Measurements from ENCODE around the gene BABAM2.

The BABAM2 gene

GRCh38 chr2:28134857-28135256 lies 244.3 kb downstream of the BABAM2 start:
- no peak for DNase-seq

- DNase-seq, result no peak
These were observed 244.8 kb downstream of the BABAM2 start for GRCh38 chr2:28135324-28135723.

GRCh38 chr2:28135799-28136198 lies 245.3 kb downstream of the BABAM2 start:
- no peak for DNase-seq

- DNase-seq, result no peak
These were observed 246.0 kb downstream of the BABAM2 start for GRCh38 chr2:28136556-28136955.

GRCh38 chr2:28137221-28137620 lies 246.7 kb downstream of the BABAM2 start:
- DNase-seq, result no peak

- DNase-seq, result no peak
These were observed 251.9 kb downstream of the BABAM2 start for GRCh38 chr2:28142386-28142785.

GRCh38 chr2:28148000-28148399 lies 257.5 kb downstream of the BABAM2 start:
- no peak for DNase-seq

- DNase-seq, result no peak
These were observed 258.0 kb downstream of the BABAM2 start for GRCh38 chr2:28148566-28148965.

GRCh38 chr2:28150236-28150915 lies 259.8 kb downstream of the BABAM2 start:
- DNase-seq, result no peak

- no peak for DNase-seq
These were observed 260.5 kb downstream of the BABAM2 start for GRCh38 chr2:28150994-28151393.

- no peak for DNase-seq
These were observed 262.2 kb downstream of the BABAM2 start for GRCh38 chr2:28152585-28153280.

- DNase-seq, result no peak
These were observed 263.3 kb downstream of the BABAM2 start for GRCh38 chr2:28153851-28154250.

- DNase-seq, result no peak
These were observed 264.6 kb downstream of the BABAM2 start for GRCh38 chr2:28155086-28155485.

- DNase-seq, result no peak
These were observed 265.1 kb downstream of the BABAM2 start for GRCh38 chr2:28155627-28156026.

GRCh38 chr2:28158791-28159190 lies 268.3 kb downstream of the BABAM2 start:
- no peak for DNase-seq

GRCh38 chr2:28160986-28161425 lies 270.5 kb downstream of the BABAM2 start:
- no peak for DNase-seq

- DNase-seq, result no peak
These were observed 270.9 kb downstream of the BABAM2 start for GRCh38 chr2:28161466-28161865.

- no peak for DNase-seq
These were observed 272.0 kb downstream of the BABAM2 start for GRCh38 chr2:28162564-28162963.

- DNase-seq, result no peak
These were observed 272.5 kb downstream of the BABAM2 start for GRCh38 chr2:28163028-28163427.

- no peak for DNase-seq
These were observed 273.2 kb downstream of the BABAM2 start for GRCh38 chr2:28163627-28164279.

- no peak for DNase-seq
These were observed 273.8 kb downstream of the BABAM2 start for GRCh38 chr2:28164280-28164801.

- DNase-seq, result no peak
These were observed 274.6 kb downstream of the BABAM2 start for GRCh38 chr2:28165087-28165635.

- DNase-seq, result no peak
These were observed 276.4 kb downstream of the BABAM2 start for GRCh38 chr2:28166956-28167355.

- DNase-seq, result no peak
These were observed 277.8 kb downstream of the BABAM2 start for GRCh38 chr2:28168376-28168775.

Measured in activated CD4-positive, alpha-beta T cell treated with anti-CD3 and anti-CD28 coated beads for 1 hour (primary cell).